HG02943 (cell line): Measurements from ENCODE around the gene ZNRF1.
"Not testable (repeated sequence)": the region's sequence is repeated elsewhere in the genome, so short reads cannot be mapped to it uniquely, and the experiment has no call there.

Experiments used
- ATAC-seq: cut with Tn5 transposase; IDR thresholded peaks from one replicate; pipeline ENCODE4 v1.9.1; 2021; ENCODE audit warnings: mild to moderate bottlenecking, low read depth, moderate library complexity; ENCODE audit not compliant: unreplicated experiment

ZNRF1 gene

DNA sequence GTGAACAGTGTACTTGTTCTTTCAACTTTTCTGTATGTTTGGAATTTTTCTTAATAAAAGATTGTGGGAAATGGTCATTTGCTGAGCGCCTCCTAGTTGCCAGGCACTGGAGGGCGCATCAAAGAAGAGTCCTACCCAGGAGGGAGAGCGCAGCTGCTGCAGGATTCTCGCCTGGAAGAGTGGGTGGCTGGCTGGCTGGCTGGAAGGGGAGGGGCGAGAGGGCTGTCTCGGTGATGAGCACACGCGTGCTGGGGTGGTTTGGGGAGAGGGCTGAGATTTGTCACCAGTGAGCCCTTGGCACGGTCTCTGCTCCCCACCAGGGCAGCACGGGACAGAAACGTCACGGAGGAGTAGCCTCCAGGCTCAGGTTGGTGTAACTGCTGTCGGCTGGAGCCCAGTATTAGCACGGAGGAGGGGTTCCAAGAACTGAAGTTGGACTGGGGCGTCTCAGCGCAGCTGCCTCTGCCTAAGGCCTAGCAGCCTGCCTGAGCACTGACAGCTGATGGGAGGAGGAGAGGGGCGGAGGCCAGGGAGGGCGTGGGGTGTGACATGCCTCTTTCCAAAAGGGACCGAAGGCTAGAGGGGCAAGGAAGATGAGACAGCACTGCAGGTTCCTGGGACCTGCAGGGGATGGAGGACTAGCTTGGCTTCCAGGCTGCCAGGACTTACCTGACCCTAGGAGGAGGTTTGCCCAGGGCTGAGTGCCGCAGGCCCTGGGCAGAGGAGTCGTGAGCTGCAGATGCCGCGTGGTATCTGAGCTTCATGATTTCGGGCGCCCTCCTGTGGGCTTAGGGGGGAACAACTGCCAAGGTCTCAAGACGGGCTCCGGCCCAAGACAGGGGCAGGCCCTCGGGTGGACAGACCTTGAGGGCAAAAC, 112.1 kb downstream of the ZNRF1 start:
- peak; percentile 64 for ATAC-seq

DNA sequence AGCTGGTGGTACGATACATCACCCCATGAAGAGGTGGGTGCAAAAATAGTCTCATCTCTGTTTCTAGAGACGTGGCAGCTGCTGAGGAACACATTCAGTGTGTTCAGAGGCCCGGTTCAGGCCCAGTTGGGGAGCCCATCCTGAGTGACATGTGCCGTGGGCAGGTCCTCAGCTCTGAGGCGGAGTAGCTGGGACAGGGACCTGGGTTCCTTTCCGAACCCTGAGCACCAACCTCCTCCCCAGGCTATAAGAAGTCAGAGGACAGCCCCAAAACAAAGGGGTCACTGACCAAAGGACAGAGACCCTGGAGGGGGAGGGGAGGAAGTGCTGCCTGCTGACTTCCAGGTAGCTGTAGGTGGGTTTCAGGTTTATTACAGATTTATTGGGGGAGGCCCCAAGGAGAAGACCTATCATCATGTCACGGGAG, 112.7 kb downstream of the ZNRF1 start:
- no peak for ATAC-seq

DNA sequence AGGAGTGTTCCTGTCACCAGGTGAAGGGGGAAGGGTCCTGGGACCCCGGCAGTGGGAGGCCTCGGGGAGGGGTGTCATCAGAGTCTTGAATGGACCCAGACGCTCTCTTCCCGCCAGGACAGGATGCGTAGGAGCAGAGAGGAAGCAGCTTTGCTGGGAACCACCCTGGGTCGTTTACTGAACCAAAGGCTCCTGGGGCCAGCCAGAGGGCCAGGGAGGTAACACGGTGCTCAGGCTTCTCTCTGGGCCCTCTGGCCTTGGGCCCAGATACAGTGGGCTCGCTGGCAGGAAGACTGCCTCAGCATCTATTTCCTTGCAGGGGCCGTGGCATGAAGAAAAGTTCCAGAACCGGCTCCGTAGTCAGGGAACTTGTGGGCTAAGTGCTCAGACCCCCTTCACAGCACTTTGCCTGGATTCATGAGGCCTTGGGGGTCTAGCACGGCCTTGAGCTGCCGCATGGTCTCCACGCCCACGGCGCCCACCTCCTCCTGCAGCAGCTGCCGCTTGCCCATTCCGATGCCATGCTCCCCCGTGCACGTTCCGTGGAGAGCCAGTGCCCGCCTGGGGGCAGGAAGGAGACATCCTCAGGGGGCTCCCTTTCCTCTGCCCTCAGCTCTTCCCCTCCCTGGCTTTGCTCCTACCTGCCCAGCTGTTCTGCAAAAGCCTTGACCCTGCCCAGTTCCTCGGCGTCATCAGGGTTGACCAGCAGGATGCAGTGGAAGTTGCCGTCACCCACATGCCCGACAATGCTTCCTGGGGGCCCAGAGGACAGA, 113.3 kb downstream of the ZNRF1 start:
- ATAC-seq = no peak

DNA sequence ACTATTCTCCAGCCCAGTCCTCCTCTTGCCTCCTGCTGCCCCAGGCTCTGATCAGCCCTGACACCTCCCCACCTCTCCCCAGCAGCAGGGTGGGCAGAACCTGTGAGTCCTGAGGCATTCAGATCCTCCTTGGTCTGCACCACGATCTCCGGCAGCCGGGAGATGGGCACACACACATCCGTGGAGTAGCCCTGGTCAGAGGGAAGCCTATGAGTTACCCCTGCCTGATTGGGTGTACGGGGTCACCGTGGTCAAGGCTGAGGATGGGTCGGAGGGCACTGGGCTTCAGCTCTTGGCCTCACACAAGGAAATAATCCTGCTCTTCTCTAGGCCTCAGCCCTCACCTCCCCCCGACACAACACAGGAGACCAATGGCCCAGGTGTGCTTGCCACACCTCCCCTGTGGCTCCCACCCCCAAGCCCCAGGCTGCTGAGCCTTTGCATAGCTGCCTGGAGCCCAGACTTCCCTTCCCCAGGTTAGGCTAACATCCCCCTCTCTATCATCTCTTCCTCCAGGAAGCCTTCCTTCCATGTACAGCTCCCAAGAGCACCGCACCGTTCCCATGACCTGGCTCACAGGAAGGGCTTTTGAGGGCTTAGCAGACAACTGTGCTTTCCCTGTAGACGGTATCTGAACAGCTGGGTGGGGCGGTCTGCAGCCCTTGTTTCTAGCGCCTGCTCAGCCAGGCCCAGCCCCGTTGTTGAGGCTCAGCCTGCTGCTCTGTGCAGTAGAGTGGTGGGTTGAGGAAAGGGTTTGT, 114.1 kb downstream of the ZNRF1 start:
- no peak for ATAC-seq

DNA sequence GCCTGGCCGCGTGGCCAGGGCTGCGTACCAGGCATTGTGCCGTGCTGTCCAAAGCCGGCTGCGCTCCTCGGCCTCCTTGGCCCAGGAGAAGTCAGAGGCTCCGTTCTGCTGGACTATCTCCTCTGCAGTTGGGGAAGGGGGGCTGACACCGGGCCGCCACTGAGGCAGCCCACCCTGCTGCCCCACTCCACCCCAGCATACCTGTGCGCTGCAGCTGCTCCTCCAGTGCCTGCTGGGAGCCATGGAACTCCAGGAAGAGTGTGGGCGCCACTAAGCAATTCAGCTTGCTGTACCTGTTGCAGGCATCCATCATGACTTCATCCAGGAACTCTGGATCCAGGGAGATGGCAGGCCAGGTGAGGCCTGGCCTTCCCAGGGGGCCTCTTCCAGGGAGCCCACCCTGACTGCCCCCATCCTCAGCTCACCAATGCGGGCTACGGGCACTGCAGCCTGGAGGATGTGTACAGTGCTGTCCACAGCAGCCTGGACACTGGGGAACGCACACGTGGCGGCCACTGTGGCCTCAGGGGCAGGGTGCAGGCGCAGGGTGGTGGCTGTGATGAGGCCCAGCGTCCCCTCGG, 114.8 kb downstream of the ZNRF1 start:
- ATAC-seq = no peak

DNA sequence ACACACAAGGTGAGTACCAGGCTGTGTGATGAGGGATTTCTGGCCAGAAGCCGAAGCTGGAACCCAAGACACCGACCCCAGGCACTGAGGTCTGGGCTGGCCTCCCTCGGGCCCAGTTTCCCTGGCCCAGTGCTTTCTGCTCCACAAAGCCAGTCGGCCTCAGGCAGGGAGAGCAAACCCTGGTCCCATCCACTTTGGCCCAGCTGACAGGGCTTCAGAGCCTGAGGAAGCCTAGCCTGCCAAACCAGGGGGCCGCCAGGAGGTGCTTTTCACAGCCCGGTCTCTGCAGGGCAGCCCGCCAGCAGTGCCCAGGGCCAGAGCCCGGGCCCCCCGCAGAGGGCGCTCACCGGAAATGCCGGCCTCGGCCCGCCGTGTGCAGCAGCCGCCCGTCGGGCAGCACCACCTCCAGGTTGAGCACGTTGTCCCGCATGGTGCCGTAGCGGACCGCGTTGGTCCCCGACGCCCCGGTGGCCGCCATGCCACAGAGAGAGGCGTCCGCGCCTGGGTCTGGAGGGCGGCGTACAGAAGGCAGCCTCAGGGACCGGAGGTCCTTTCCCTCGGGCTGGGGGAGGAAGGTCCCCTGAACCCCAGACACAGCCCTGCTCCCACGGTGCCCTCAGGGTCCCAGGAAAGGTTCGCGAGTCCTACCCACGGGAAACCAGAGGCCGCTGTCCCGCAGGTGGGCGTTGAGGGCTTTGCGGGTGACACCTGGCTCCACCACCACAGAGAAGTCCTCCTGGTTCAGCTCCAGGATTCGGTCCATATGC, 115.5 kb downstream of the ZNRF1 start:
- ATAC-seq = no peak

DNA sequence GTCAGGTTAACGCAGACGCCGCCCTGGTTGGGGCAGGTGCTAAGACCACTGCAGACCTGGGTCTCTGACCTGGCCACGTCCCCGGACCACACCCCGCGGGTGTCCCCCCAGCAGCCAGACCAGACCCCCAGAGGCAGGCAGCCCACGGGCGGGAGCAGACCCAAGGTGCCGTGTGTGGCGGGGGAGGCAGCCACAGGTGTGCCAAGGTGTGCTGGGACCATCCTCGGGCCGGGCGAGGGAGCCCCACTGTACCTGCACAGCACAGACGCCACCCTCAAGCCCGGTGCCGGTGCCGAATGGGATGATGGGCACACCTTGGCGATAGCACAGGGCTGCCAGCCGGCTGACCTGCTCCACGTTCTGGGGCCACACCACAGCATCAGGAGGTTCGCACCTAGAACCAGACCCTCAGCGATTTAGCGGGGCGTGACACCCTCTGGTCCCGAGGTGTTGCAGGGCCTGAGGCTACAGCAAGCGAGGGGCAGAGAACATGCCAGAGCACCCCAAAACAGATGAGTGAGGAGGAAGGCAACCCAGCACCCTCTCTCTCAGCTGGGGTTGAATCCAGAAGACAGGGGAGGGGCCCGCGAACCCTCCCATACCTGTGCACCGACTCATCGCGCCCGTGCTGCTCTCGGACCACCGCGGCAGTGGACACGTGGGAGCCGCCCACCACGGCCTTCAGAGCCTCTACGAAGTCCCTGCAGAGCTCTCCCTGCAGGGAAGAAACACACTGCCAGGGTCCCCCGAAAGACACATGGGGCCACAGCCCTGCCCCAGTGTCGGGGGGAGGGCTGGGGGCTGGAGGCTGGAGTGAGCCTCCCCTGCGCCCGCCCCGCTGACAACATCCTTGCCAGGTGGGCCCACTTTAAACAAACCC, 116.4 kb downstream of the ZNRF1 start:
- no peak for ATAC-seq

DNA sequence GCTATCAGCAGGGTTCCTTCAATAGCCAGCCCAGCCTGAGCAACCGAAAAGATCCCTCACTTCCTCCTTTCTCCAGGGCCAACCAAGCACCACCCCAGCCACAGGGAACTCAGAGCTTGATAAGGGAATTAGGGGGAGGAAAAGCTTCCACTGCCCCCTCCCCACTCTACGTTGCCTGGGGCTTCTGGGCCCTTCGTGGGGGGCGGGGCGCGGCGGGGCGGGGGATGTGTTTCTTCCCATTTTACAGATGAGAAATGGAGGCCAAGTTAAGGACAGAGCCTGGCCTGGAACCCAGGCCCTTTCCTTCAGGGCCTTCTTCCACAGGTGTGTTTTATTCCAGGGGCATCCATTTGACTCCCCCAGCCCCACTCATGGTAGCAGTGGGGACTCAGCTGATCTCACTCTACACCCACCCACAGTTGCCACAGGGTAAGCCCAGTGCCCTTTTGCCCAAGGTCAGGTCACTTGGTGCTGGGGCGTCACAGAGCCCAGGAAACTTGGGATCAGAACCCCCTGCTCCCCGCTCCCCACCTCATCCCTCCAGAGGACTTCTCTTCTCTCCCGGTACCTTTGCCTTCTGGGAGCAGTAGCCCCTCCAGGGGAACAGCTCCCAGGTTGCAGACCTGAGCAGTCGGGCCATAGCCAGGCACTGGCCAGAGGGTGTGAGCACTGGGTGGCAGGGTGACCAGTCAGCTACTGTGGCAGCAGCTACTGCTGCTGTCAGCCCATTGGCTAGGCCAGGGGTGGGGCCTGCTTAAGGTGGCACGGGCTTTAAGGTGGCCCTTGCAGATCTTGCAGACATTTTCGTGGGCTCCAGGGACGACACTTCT, 117.5 kb downstream of the ZNRF1 start, which contains the start of gene LDHD:
LDHD (minus strand) TSS at position 700 of the 830 bp plus-strand sequence; CDS start at position 640, 60 bp downstream.
- ATAC-seq = no peak

DNA sequence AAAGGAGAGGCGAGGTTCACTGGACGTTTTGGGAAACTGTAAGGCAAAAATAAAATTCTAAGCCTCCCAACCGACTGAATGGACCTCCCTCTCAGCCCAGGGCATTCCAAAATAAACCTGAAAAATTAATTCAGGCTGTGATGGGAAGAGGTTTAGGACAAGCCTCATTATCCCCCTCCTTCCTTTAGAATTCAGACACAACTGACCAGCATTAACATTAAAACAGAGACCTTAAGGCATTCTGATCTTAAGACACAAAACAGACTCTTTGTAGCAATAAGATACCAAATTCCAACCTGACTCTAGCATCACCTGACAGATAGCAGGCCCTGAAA, 118.1 kb downstream of the ZNRF1 start:
- ATAC-seq = no peak

DNA sequence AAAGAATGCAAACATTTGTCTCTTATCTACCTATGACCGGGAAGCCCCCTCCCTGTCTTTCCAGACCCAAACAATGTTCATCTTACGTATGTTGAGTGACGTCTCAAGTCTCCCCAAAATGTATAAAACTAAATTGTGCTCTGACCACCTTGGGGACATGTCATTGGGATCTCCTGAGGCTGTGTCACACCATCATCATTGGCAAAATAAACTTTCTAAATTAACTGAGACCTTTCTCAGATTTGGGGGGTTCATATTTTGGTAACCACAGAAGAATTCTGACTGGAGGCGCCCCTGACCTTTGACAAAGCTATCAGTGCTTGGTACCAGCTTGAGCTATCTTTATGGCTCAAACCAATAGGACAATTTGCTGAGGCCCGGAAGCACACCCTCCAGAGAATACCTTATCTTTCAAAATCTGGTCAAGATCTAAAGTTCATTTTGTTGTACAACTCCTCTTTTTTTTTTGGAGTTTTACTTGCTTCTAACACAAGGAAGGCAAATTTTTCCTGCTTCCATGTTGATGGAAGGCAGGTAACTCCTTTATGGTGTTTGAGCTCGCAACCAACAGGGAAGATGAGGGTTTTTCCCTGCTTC, 120.2 kb downstream of the ZNRF1 start:
- ATAC-seq = no peak

DNA sequence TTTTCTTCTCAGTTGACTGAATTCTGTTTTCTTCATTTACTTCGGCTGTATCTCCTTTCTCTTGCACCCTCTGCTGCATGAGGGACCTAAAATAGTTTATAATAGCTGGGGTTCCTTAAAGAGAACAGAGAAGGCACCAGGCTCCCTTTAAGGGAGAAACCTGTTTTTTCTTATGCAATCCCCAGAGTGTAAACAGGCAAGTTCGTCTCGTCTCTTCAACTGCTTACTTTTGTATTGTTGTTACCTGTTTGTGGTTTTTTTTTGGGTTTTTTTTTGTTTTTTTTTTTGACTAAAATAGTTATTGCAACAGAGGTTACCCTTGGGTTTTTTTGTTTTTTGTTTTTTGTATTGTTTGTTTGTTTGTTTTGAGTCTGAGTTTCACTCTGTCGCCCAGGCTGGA, 121.4 kb downstream of the ZNRF1 start:
- ATAC-seq = no peak

DNA sequence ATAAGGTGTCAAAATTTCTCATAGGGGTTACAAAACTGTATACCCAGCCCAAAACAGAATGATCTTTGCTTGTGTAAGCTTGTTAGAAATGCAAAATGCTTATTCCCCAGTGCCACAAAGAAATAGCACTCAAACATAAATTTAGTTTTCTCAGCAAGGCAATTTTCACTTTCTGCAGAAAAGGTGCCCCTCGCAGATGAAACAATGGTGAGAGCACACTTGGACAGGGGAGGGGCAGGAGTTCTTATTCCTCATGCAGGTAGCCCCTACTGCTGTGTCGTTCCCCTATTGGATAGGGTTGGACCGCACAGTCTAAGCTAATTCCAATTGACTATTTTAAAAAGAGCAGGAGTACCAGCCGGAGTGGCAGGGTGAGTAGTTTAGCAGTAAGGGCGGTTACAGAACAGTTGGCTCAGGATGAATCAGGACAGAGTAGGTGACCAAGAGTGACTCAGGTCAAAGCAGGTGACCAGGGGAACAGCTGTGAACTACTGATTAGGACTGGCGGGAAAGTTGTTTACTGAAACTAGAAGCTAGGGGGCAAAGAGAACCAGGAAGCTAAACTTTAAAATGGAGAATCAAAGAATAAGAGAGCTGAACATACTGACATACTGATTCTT, 123.2 kb downstream of the ZNRF1 start:
- no peak for ATAC-seq

DNA sequence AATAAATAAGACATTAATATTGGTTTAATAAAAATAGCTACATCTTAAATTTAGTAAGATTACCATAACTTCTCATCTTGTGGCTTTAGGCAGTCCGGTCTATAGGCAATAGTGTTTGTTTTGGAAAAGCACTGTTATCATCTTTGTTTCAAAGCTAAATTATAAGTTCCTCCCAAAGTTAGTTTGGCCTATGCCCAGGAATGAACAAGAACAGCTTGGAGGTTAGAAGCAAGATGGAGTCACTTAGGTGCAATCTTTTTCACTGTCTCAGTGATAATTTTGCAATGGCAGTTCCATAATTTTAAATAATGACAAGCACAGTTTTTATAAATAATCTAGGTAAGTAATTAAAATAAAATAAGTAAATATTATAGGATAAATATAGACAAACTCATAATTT, 123.8 kb downstream of the ZNRF1 start:
- ATAC-seq = no peak

DNA sequence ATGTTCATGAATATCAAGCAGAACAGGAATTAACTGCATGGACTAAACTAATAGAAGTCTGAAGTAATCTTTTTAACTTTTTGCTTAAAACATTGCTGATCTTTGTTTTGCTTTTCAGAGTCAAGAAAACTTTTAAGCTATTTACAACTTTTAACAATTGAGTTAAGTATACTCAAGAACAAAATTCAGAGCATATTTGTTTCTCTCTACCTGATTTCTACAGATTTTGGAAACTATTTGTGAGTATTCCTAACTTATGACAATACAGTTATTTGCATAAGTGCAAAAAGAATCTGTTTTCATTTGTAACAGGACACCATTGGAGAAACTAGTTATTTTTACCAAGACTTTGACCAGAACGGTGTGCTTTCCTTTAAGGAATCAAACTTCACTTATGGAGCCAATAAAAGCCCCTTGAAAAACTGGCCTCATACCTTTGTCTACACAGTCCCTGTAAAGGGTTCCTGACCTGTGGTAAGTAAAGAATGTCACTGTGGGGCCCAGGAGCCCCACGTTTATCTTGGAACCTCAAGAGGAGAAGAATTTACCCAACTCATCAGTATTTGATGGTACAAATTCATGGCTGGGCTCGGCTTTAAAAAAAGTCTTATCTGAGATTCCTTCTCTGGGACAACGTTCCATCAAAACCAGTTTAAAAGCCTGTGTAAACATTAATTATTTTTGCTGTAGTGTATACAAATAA, 129.0 kb downstream of the ZNRF1 start:
- ATAC-seq = no peak

DNA sequence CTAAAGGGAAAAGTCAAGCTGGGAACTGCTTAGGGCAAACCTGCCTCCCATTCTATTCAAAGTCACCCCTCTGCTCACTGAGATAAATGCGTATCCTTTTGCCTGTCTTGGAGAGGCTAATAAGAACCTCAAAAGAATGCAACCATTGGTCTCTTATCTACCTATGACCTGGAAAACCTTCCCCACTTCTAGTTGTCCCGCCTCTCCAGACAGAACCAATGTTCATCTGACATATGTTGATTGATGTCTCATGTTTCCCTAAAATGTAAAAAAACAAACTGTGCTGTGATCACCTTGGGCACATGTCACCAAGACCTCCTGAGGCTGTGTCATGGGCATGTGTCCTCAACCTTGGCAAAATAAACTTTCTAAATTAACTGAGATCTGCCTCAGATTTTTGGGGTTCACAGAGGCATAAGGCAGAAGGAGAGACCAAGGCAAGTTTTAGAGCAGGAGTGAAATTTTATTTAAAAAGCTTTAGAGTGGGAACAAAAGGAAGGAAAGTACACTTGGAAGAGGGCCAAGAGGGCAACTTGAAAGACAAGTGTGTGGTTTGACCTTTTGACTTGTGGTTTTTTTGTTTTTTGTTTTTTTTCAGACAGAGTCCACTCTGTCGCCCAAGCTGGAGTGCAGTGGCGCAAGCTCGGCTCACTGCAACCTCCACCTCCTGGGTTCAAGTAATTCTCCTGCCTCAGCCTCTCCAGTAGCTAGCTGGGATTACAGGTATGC, 130.8 kb downstream of the ZNRF1 start:
- not testable (repeated sequence) for ATAC-seq

DNA sequence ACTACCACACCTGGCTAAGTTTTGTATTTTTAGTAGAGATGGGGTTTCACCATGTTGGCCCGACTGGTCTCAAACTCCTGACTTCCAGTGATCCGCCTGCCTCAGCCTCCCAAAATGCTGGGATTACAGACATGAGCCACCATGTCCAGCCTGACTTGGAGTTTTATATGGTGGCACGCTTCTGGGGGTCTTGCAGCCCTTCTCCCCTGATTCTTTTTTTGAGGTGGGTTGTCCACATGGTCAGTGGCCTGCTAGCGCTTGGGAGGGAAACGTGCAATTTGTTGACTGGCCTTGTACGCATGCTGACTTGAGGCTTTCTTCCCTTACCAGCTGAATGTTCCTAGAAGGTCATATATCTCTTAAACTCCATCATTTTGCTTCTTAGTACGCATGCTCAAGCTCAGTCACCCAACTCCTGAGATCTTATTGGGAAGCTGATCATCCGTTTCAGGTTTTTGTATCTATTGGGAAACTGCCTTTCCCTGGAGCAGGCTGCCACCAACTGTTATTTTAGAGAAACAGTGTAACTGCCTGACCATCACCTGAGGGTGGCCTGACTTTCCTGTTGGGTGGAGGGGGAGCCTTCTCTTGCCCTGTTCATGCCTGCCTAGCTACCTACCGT, 131.4 kb downstream of the ZNRF1 start:
- no peak for ATAC-seq
